Heart left ventricle (tissue), 13 donors: ENCODE data around the gene TNFAIP6.

ENCODE experiments used
- POLR2A ChIP-seq, 2 donors: fragments of 450-650 bp; IDR thresholded peaks; one replicate each; pipeline ENCODE4 v1.6.1; 2017; ENCODE audit warnings: antibody characterized with exemption in 2 of 2, mild to moderate bottlenecking in 2 of 2, moderate library complexity in 2 of 2
- TF ChIP-seq, protein P1 (sequence below), 12 donors: fragments of 200-600 bp; sonication (generic) in 4 of 12; IDR thresholded peaks; one replicate each; pipeline versions ENCODE4 v1.5.0 to v1.8.0; 2018 to 2022; ENCODE audit warnings: antibody characterized with exemption in 12 of 12, mild to moderate bottlenecking in 5 of 12
- donor health status: ischemic (EF 13 %, LVEDD 7.1; RV severe dilation, severe dysfunction).
- donor health status: DM: no; HTN: yes; CAD: no.
- donor health status: DM: no; HTN: no; CAD: no.
- donor health status: ischemic (EF 25% LVEDD 6.9; RV normal size, moderate dysfunction).
- donor health status: ischemic (EF 25% LVEDD 5.7; RV mildly dilated, moderate dysfunction).
- donor health status: ischemic (EF 35%, LVEDD 5.7; RV mildly dilated, moderate dysfunction).
- donor health status: nonischemic (EF 11% LVEDD 7.7; RV severe dilation, severe dysfunction).
- donor health status: DM: yes; HTN: yes; CAD: no.
- donor health status: PGD.
- donor health status: ischemic (EF 29% LVEDD 5.4; RV normal size, mild dysfunction).
- donor health status: nonischemic (EF 23%, LVEDD 6.1; RV moderate dilation, normal function).

DNA sequence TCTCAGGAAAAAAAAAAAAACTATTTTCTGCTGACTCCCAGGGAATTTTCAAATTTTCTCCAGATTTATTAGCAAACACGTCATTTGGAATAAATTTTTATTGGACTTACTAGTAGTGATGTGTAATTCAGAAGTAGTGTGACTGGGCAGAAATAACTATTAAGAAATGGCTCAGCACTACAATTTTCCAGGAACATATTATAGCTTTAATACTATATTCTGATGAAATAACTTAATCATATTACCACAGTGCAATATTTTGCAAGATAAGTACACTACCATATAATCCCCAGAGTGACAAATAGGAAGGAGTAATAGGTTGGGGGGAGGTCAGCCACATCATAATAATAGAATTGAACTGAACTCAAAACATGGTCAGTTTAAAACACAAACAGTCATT lies 19.7 kb upstream of the TNFAIP6 start:
- TF ChIP-seq, protein P1, sequence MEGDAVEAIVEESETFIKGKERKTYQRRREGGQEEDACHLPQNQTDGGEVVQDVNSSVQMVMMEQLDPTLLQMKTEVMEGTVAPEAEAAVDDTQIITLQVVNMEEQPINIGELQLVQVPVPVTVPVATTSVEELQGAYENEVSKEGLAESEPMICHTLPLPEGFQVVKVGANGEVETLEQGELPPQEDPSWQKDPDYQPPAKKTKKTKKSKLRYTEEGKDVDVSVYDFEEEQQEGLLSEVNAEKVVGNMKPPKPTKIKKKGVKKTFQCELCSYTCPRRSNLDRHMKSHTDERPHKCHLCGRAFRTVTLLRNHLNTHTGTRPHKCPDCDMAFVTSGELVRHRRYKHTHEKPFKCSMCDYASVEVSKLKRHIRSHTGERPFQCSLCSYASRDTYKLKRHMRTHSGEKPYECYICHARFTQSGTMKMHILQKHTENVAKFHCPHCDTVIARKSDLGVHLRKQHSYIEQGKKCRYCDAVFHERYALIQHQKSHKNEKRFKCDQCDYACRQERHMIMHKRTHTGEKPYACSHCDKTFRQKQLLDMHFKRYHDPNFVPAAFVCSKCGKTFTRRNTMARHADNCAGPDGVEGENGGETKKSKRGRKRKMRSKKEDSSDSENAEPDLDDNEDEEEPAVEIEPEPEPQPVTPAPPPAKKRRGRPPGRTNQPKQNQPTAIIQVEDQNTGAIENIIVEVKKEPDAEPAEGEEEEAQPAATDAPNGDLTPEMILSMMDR (IDR thresholded peaks at IDR 0.05), result no peak
- no peak for TF ChIP-seq POLR2A (IDR thresholded peaks at IDR 0.05)
